H1 (cell line): ENCODE results near the gene CCDC124. TPM values are rescaled to one million over a fixed set of nuclear protein-coding genes. Genes with fewer than 3 reads are reported as not detected.
A peak's percentile ranks its signal among the peaks of the same experiment; 100 is the strongest.

Experiments used
- CTCF ChIA-PET: fragments of 300-600 bp; sonication (Branson Sonifier 250); formaldehyde crosslinking; loops from one replicate; lab custom pipeline; 2021; ENCODE audit not compliant: partially characterized antibody; lab: Charles Lee
- POLR2A ChIA-PET: fragments of 300-600 bp; sonication (Branson Sonifier 250); formaldehyde crosslinking; loops from one replicate; lab custom pipeline; 2021; ENCODE audit warnings: inconsistent platforms; ENCODE audit not compliant: partially characterized antibody; lab: Charles Lee
- DNase-seq, 2 experiments: peaks; one replicate each; pipeline versions ENCODE4 v3.0.0 to v3.0.0-alpha.2; 2010 to 2022; ENCODE audit warnings: low spot score in 2 of 2, low read depth in 1 of 2, mixed read lengths in 1 of 2
- FAIRE-seq: peaks from 2 replicates; lab custom pipeline; 2011; peaks lifted over from hg19 to GRCh38; lab: Jason Lieb, UNC
- H2AFZ ChIP-seq: 2 replicates; pipeline ENCODE4 v1.8.1; 2012; ENCODE audit warnings: low read length, inconsistent platforms
- H2AK5ac ChIP-seq: 2 replicates; pipeline ENCODE4 v1.6.1; 2013; ENCODE audit warnings: low read depth, low read length
- H2BK120ac ChIP-seq: replicated peaks from 2 replicates; pipeline ENCODE3; 2013; ENCODE audit warnings: low read depth, low read length, inconsistent platforms
- H2BK12ac ChIP-seq: 2 replicates; pipeline ENCODE4 v1.6.1; 2013; ENCODE audit warnings: low read depth, low read length
- H2BK15ac ChIP-seq: 2 replicates; pipeline ENCODE4 v1.6.1; 2013; ENCODE audit warnings: low read length
- H2BK20ac ChIP-seq: 2 replicates; pipeline ENCODE4 v1.6.1; 2013; ENCODE audit warnings: low read length
- H2BK5ac ChIP-seq: 2 replicates; pipeline ENCODE4 v1.6.1; 2013; ENCODE audit warnings: low read depth, low read length
- H3K14ac ChIP-seq: 2 replicates; pipeline ENCODE4 v1.6.1; 2013; ENCODE audit warnings: inconsistent platforms; ENCODE audit not compliant: insufficient read length
- H3K18ac ChIP-seq: 2 replicates; pipeline ENCODE4 v1.6.1; 2013; ENCODE audit warnings: low read length; ENCODE audit errors: extremely low read depth
- H3K23ac ChIP-seq: 2 replicates; pipeline ENCODE4 v1.6.1; 2013; ENCODE audit warnings: inconsistent platforms; ENCODE audit not compliant: insufficient read length
- H3K23me2 ChIP-seq: 2 replicates; pipeline ENCODE4 v1.6.1; 2013; ENCODE audit warnings: low read depth, low read length
- H3K27ac ChIP-seq: 2 replicates; pipeline ENCODE4 v1.6.1; 2011; ENCODE audit warnings: low read depth, low read length, inconsistent platforms
- H3K27me3 ChIP-seq, 4 experiments: replicated peaks in 1 of 4; 1 replicate in 1 of 4; 2 replicates in 3 of 4; pipeline versions ENCODE4 v1.6.1 to v1.8.1; 2011 to 2013; ENCODE audit warnings: low read length in 3 of 4, mild to moderate bottlenecking in 3 of 4, inconsistent platforms in 2 of 4, mixed read lengths in 2 of 4, moderate library complexity in 1 of 4; ENCODE audit not compliant: control insufficient read depth in 3 of 4, insufficient read depth in 3 of 4; ENCODE audit errors: extremely low read depth in 1 of 4
- H3K36me3 ChIP-seq, 4 experiments: 2 replicates each; pipeline versions ENCODE4 v1.6.1 to v1.8.1; 2011 to 2013; ENCODE audit warnings: mild to moderate bottlenecking in 4 of 4, low read length in 3 of 4, moderate library complexity in 2 of 4, control low read depth in 1 of 4, inconsistent platforms in 1 of 4; ENCODE audit not compliant: insufficient read depth in 4 of 4, control insufficient read depth in 2 of 4
- H3K4ac ChIP-seq: replicated peaks from 2 replicates; pipeline ENCODE3; 2013; ENCODE audit warnings: low read length, low read depth, mixed read lengths, inconsistent platforms; ENCODE audit not compliant: insufficient read length
- H3K4me1 ChIP-seq, 4 experiments: replicated peaks in 1 of 4; 1 replicate in 1 of 4; 2 replicates in 3 of 4; pipeline versions ENCODE4 v1.6.1 to v1.8.1; 2011 to 2013; ENCODE audit warnings: low read length in 3 of 4, inconsistent platforms in 2 of 4, mixed read lengths in 1 of 4; ENCODE audit not compliant: insufficient read depth in 4 of 4, control insufficient read depth in 3 of 4
- H3K4me2 ChIP-seq, 2 experiments: 2 replicates each; pipeline versions ENCODE4 v1.6.1 to v1.8.1; 2011 to 2013; ENCODE audit warnings: low read depth in 2 of 2, low read length in 2 of 2, control low read depth in 1 of 2, inconsistent platforms in 1 of 2, mild to moderate bottlenecking in 1 of 2; ENCODE audit not compliant: insufficient read depth in 1 of 2
- H3K4me3 ChIP-seq, 4 experiments: fragments of 200-600, 300-600 bp in 1 of 4; sonication (generic), shearing (Covaris generic), sonication (Bioruptor Twin) in 1 of 4; 2 replicates each; pipeline versions ENCODE4 v1.5.1 to v1.8.1; 2011 to 2016; ENCODE audit warnings: low read length in 4 of 4, low read depth in 3 of 4, control low read depth in 2 of 4, inconsistent platforms in 2 of 4, mild to moderate bottlenecking in 2 of 4, mixed read lengths in 1 of 4, moderate library complexity in 1 of 4; ENCODE audit not compliant: insufficient read depth in 2 of 4; ENCODE audit errors: extremely low read depth in 1 of 4
- H3K56ac ChIP-seq: replicated peaks from 2 replicates; pipeline ENCODE3; 2013; ENCODE audit warnings: low read depth, mild to moderate bottlenecking, mixed read lengths, low read length, inconsistent platforms; ENCODE audit not compliant: insufficient read length
- H3K79me1 ChIP-seq: 2 replicates; pipeline ENCODE4 v1.6.1; 2013; ENCODE audit warnings: low read depth, low read length, control low read depth
- H3K79me2 ChIP-seq, 2 experiments: 2 replicates each; pipeline versions ENCODE4 v1.6.1 to v1.8.1; 2012 to 2013; ENCODE audit warnings: low read length in 2 of 2, mild to moderate bottlenecking in 2 of 2, inconsistent platforms in 1 of 2; ENCODE audit not compliant: insufficient read depth in 2 of 2, control insufficient read depth in 1 of 2
- H3K9ac ChIP-seq, 4 experiments: replicated peaks in 1 of 4; 1 replicate in 1 of 4; 2 replicates in 3 of 4; pipeline versions ENCODE4 v1.6.1 to v1.8.1; 2011 to 2013; ENCODE audit warnings: low read depth in 3 of 4, low read length in 3 of 4, control low read depth in 2 of 4, mild to moderate bottlenecking in 2 of 4, moderate library complexity in 2 of 4, inconsistent platforms in 1 of 4; ENCODE audit errors: extremely low read depth in 1 of 4
- H3K9me3 ChIP-seq, 2 experiments: 2 replicates each; pipeline versions ENCODE4 v1.6.1 to v1.8.1; 2012 to 2013; ENCODE audit warnings: mild to moderate bottlenecking in 2 of 2, moderate library complexity in 2 of 2, control low read depth in 1 of 2, inconsistent platforms in 1 of 2, low read depth in 1 of 2, low read length in 1 of 2, mixed read lengths in 1 of 2; ENCODE audit not compliant: insufficient read depth in 2 of 2
- H4K20me1 ChIP-seq, 2 experiments: replicated peaks in 1 of 2; 2 replicates each; pipeline versions ENCODE3 to v1.8.1; 2011 to 2013; ENCODE audit warnings: inconsistent platforms in 2 of 2, low read length in 2 of 2, mild to moderate bottlenecking in 1 of 2; ENCODE audit not compliant: insufficient read depth in 2 of 2, control insufficient read depth in 1 of 2
- H4K5ac ChIP-seq: 2 replicates; pipeline ENCODE4 v1.6.1; 2013; ENCODE audit warnings: low read length, low read depth, mixed read lengths, inconsistent platforms; ENCODE audit not compliant: insufficient read length
- H4K8ac ChIP-seq: 2 replicates; pipeline ENCODE4 v1.8.0; 2013; ENCODE audit warnings: mild to moderate bottlenecking, moderate library complexity, low read length, inconsistent platforms; ENCODE audit not compliant: insufficient read depth; ENCODE audit errors: extremely low read depth
- H4K91ac ChIP-seq: replicated peaks from 2 replicates; pipeline ENCODE3; 2013; ENCODE audit warnings: low read length, mixed read lengths, inconsistent platforms; ENCODE audit not compliant: insufficient read length
- CBX5 ChIP-seq: fragments of 300-800, 300-1000 bp; sonication (generic); IDR thresholded peaks from 2 replicates; pipeline ENCODE4 v1.7.1; 2016; ENCODE audit warnings: antibody characterized with exemption, low read length, low read depth
- CEBPB ChIP-seq: IDR thresholded peaks from 2 replicates; pipeline ENCODE4 v1.6.1; 2012; ENCODE audit warnings: low read depth, low read length
- CTBP2 ChIP-seq: IDR thresholded peaks from 2 replicates; pipeline ENCODE4 v1.7.0; 2011; ENCODE audit warnings: borderline replicate concordance, mild to moderate bottlenecking, moderate library complexity, mixed read lengths, low read length; ENCODE audit not compliant: insufficient read depth, insufficient read length
- EZH2 ChIP-seq: fragments of 200-600 bp; sonication (generic); IDR thresholded peaks from 2 replicates; pipeline ENCODE4 v1.7.1; 2012; ENCODE audit warnings: low read depth, mild to moderate bottlenecking, moderate library complexity, low read length, inconsistent platforms; ENCODE audit not compliant: severe bottlenecking
- GABPA ChIP-seq: IDR thresholded peaks from 2 replicates; pipeline ENCODE4 v1.6.1; 2011; ENCODE audit warnings: mild to moderate bottlenecking, low read length, moderate library complexity, borderline replicate concordance; ENCODE audit not compliant: insufficient read depth
- KDM4A ChIP-seq: IDR thresholded peaks from one replicate; pipeline ENCODE4 v1.7.1; 2012; ENCODE audit warnings: low read depth, mild to moderate bottlenecking, moderate library complexity, low read length, inconsistent platforms; ENCODE audit not compliant: severe bottlenecking
- MAFK ChIP-seq: IDR thresholded peaks from 2 replicates; pipeline ENCODE4 v1.6.1; 2012; ENCODE audit warnings: low read depth, mild to moderate bottlenecking, improper control_type of control experiment, low read length
- RFX5 ChIP-seq: IDR thresholded peaks from 2 replicates; pipeline ENCODE4 v1.6.1; 2011; ENCODE audit warnings: low read depth, low read length, improper control_type of control experiment, borderline replicate concordance
- SAP30 ChIP-seq: fragments of 300-600 bp; sonication (generic); IDR thresholded peaks from 2 replicates; pipeline ENCODE4 v1.7.1; 2012; ENCODE audit warnings: low read length, moderate library complexity, mild to moderate bottlenecking, inconsistent platforms; ENCODE audit not compliant: insufficient read depth, insufficient replicate concordance
- SIRT6 ChIP-seq: IDR thresholded peaks from one replicate; pipeline ENCODE4 v1.7.1; 2012; ENCODE audit warnings: low read length, inconsistent platforms
- TCF12 ChIP-seq: IDR thresholded peaks from 2 replicates; pipeline ENCODE4 v1.6.1; 2011; ENCODE audit warnings: low read depth, mild to moderate bottlenecking, low read length
- TEAD4 ChIP-seq: IDR thresholded peaks from 2 replicates; pipeline ENCODE4 v1.6.1; 2012; ENCODE audit warnings: low read depth, low read length, inconsistent platforms, mixed read lengths
- ZNF274 ChIP-seq: IDR thresholded peaks from 2 replicates; pipeline ENCODE4 v1.7.0; 2012; ENCODE audit warnings: low read length, borderline replicate concordance; ENCODE audit errors: extremely low read depth
- WGBS, 2 experiments: shearing (Covaris generic) in 1 of 2; methylation state at CpG; one replicate each; pipeline versions ENCODE4 v1.1.6 to v1.1.7; 2013 to 2015; ENCODE audit warnings: low lambda C conversion rate in 2 of 2, mixed read lengths in 2 of 2, inconsistent platforms in 1 of 2, low coverage in 1 of 2, missing lambda C conversion rate in 1 of 2; ENCODE audit not compliant: insufficient replicate concordance in 2 of 2, insufficient coverage in 1 of 2, insufficient read length in 1 of 2; ENCODE audit errors: extremely low coverage in 1 of 2, missing lambda C conversion rate in 1 of 2; 5-methylcytosine and 5-hydroxymethylcytosine counted together
- polyA plus RNA-seq, 7 experiments: library from polyadenylated mRNA; depleted of rRNA in 3 of 7; stranded (reverse) in 5 of 7; unstranded in 2 of 7; fragments of >200 nt in 5 of 7; fragments of 200-250 nt in 2 of 7; gene quantifications; 1 replicate in 5 of 7; 2 replicates in 1 of 7; 4 replicates in 1 of 7; pipeline versions ENCODE4 v1.2.1 to v1.2.3, GENCODE V29; 2011 to 2013; ENCODE audit warnings: missing spikeins in 2 of 7, mixed read lengths in 2 of 7
- total RNA-seq: library from RNA; stranded (reverse); fragmentation: NEBNext Ultra II Directional; extraction: Animal tissue kit (Norgen Biotek cat#: 25700); gene quantifications from 2 replicates; pipeline ENCODE4 v1.2.1, GENCODE V29; 2021

The CCDC124 gene
- total and polyA plus RNA-seq, 2 of the 8 experiments (the other 6 are each of a cell fraction or from before 2014, with no cell fraction given): 95.2 to 103 TPM

DNA sequence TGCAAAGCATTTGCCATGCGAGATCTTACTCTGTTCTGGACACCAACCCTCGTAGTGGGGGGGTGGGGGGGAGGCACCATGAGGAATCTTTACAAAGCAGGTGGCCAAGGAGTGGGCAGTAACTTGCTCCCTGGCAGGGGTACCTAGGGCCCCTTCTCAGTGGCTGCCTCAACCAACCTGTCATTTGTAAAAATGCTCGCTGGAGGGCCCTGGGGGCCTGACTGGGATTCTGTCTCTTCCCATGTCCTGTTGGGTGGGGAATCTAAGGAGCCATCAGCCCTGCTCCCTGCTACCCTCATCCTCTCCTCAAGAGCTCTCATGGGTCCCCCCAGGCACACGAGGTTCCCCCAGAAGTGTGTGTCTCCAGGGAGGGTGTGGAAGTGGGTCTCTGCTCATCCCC, 35.5 kb downstream of the CCDC124 start:
- Histone ChIP-seq H3K27ac (no peak overlapping the region), H3K79me2 (no peaks in the 10 kb centered on the region), H3K4me2 (peak overlapping the region in 1 of 2 experiments; percentile 89; a peak in 1 of 4 replicates), H3K27me3 (peaks cover 0 to 9% (median 3%) of the 10 kb centered on the region in 4 experiments; a peak in 3 of 7 replicates), H2BK20ac (no peak overlapping the region), H3K4me3 (no peak overlapping the region), H3K23ac (no peak overlapping the region), H2BK5ac (no peak overlapping the region), H2BK15ac (0 out of 2 replicates have a peak overlapping the region, but pooled peaks have one; percentile 46), H4K20me1 (peaks cover 0 to 2% of the 10 kb centered on the region in 2 experiments), H3K23me2 (peaks cover 3% of the 10 kb centered on the region), H3K9me3 (no peaks in the 10 kb centered on the region), H3K18ac (no peak overlapping the region), H3K4ac (no peak overlapping the region), H2AFZ (no peak overlapping the region), H3K36me3 (no peaks in the 10 kb centered on the region), H2AK5ac (no peak overlapping the region), H3K4me1 (peaks cover 3 to 14% (median 7%) of the 10 kb centered on the region in 4 experiments), H3K56ac (no peak overlapping the region), H4K8ac (no peak overlapping the region), H3K79me1 (no peaks in the 10 kb centered on the region), H4K5ac (no peak overlapping the region), H3K9ac (no peak overlapping the region), H3K14ac (no peak overlapping the region), H4K91ac (no peak overlapping the region), H2BK120ac (no peak overlapping the region), H2BK12ac (no peak overlapping the region)
- TF ChIP-seq MAFK: no peak
- TF ChIP-seq SAP30: no peak
- TF ChIP-seq SIRT6: no peak
- TF ChIP-seq CBX5: no peak
- TF ChIP-seq EZH2: no peak
- no peak for TF ChIP-seq RFX5
- TF ChIP-seq TEAD4: no peak
- TF ChIP-seq CEBPB: no peak
- TF ChIP-seq GABPA: no peak
- no peak for TF ChIP-seq CTBP2
- TF ChIP-seq ZNF274: no peak
- no peak for TF ChIP-seq TCF12
- no peak for TF ChIP-seq KDM4A
- ChIA-PET POLR2A (interaction anchor here (1.0 to 6.8 kb wide), 5 partner anchors 9 to 103 kb away, joined by 3 to 23 read pairs (median 5); no protein-coding TSS in a partner anchor), CTCF (interaction anchor here (0.6 to 4.0 kb wide), 9 partner anchors 9 to 84 kb away, joined by 3 to 18 read pairs (median 4); no protein-coding TSS in a partner anchor)
- 75% methylated on average over 4 of the region's 4 CpGs; no CpG with 5 or more reads in 1 of the 2 experiments for WGBS, 2 experiments
- no peak for DNase-seq
- FAIRE-seq: no peak
